HG02763 (cell line): ENCODE measurements around the gene ATOH8.

Experiments used
- ATAC-seq: cut with Tn5 transposase; IDR thresholded peaks from one replicate; pipeline ENCODE4 v1.9.1; 2021; ENCODE audit warnings: mild to moderate bottlenecking, moderate library complexity; ENCODE audit not compliant: unreplicated experiment

ATOH8 gene

GRCh38 chr2:85718885-85719492, 34.8 kb upstream of the ATOH8 start:
- ATAC-seq, result no peak

GRCh38 chr2:85719609-85720240, 34.1 kb upstream of the ATOH8 start:
- no peak for ATAC-seq

GRCh38 chr2:85720533-85720932, 33.3 kb upstream of the ATOH8 start:
- ATAC-seq, result no peak

- ATAC-seq, result no peak
Measured at GRCh38 chr2:85721641-85722040, 32.1 kb upstream of the ATOH8 start.

GRCh38 chr2:85722519-85722918, 31.3 kb upstream of the ATOH8 start:
- no peak for ATAC-seq

GRCh38 chr2:85723707-85724360, 30.0 kb upstream of the ATOH8 start:
- ATAC-seq, result no peak

- no peak for ATAC-seq
Measured at GRCh38 chr2:85724731-85725181, 29.0 kb upstream of the ATOH8 start.

- ATAC-seq, result no peak
Measured at GRCh38 chr2:85725451-85725850, 28.3 kb upstream of the ATOH8 start.

- ATAC-seq, result no peak
Measured at GRCh38 chr2:85727798-85728197, 26.0 kb upstream of the ATOH8 start.

GRCh38 chr2:85728342-85728741, 25.4 kb upstream of the ATOH8 start:
- ATAC-seq, result no peak

GRCh38 chr2:85728883-85729824, 24.6 kb upstream of the ATOH8 start:
- peak; percentile 64 for ATAC-seq

- ATAC-seq, result no peak
Measured at GRCh38 chr2:85729825-85730510, 23.8 kb upstream of the ATOH8 start.

GRCh38 chr2:85730686-85731230, 23.0 kb upstream of the ATOH8 start:
- ATAC-seq, result no peak

GRCh38 chr2:85731606-85732005, 22.2 kb upstream of the ATOH8 start:
- no peak for ATAC-seq

GRCh38 chr2:85732467-85733120, 21.2 kb upstream of the ATOH8 start:
- no peak for ATAC-seq

GRCh38 chr2:85733121-85733960, 20.4 kb upstream of the ATOH8 start:
- ATAC-seq, result no peak

GRCh38 chr2:85734015-85734414, 19.8 kb upstream of the ATOH8 start:
- ATAC-seq, result no peak

GRCh38 chr2:85734942-85735608, 18.7 kb upstream of the ATOH8 start:
- no peak for ATAC-seq
